Spleen (tissue), 7 donors: ENCODE data around the gene NOTUM.

Source experiments
- POLR2A ChIP-seq, 3 donors: fragments of 450-650 bp; IDR thresholded peaks; one replicate each; pipeline ENCODE4 v1.5.1; 2017; ENCODE audit warnings: antibody characterized with exemption in 3 of 3, mild to moderate bottlenecking in 1 of 3
- POLR2AphosphoS5 ChIP-seq, 3 donors: sonication (generic); formaldehyde crosslinking; IDR thresholded peaks; one replicate each; pipeline ENCODE4 v1.5.1; 2017; ENCODE audit warnings: antibody characterized with exemption in 3 of 3
- TF ChIP-seq, protein P1 (sequence below), 11 experiments: fragments of 200-600 bp in 7 of 11; fragments of 450-650 bp in 4 of 11; sonication (generic) in 4 of 11; IDR thresholded peaks in 8 of 11; conservative IDR thresholded peaks in 3 of 11; 1 replicate in 7 of 11; 2 replicates in 4 of 11; pipeline versions ENCODE4 v1.4.0 to v1.8.0; 2016 to 2021; ENCODE audit warnings: antibody characterized with exemption in 11 of 11, inconsistent platforms in 4 of 11, mild to moderate bottlenecking in 1 of 11
- donor health status: DM: no; HTN: no; CAD: no; lungs with moderate emphysema.
- donor health status: DM: no; HTN: no; CAD: no.
- donor health status: DM: no; HTN: no; CAD: no.

DNA sequence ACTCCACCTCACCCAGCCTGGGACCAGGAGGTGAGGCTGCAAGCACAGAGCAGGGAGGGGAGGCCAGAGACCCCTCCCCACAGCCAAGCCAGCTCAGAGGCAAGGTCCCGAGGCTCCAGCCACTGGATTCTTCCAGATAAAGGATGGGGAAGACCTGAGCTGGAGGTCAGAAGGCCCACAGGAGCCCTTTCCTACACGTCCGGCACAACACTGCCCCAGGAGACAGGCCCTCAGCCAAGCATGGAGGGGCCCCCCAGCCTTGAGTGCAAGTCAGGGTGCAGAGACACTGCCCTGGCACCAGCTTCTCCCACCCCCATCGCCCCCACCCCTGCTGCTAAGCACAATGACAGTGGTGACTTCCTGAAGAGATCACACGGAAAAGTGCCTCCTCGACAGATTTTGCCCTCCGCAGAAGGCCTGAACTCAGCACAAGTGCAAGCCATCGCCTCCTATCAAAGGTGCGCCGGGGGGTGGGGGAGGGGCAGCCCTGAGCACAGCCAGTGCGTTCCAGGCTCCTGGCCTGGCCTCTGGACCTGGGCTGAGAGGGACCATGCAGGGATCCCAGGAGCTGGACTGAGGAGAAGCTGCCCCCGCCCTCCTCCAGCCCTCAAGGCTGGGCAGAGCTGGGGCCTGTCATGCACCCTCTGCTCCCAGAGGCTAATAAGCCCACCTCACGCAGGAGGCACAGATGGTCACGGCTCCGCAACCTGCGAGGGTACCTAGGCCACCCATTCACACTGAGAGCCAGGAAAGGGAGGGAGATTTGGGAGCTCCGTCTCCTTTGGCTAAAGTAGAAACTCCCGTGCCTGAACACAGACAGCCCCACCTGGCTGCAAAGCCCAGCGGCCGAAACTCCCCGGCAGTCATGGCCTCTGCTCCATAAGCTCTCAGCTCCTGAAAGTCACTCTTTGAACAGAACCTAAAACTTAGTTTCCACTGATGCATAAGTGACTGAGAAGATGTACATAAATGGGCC lies 36.1 kb downstream of the NOTUM start:
- TF ChIP-seq, protein P1, sequence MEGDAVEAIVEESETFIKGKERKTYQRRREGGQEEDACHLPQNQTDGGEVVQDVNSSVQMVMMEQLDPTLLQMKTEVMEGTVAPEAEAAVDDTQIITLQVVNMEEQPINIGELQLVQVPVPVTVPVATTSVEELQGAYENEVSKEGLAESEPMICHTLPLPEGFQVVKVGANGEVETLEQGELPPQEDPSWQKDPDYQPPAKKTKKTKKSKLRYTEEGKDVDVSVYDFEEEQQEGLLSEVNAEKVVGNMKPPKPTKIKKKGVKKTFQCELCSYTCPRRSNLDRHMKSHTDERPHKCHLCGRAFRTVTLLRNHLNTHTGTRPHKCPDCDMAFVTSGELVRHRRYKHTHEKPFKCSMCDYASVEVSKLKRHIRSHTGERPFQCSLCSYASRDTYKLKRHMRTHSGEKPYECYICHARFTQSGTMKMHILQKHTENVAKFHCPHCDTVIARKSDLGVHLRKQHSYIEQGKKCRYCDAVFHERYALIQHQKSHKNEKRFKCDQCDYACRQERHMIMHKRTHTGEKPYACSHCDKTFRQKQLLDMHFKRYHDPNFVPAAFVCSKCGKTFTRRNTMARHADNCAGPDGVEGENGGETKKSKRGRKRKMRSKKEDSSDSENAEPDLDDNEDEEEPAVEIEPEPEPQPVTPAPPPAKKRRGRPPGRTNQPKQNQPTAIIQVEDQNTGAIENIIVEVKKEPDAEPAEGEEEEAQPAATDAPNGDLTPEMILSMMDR (IDR thresholded peaks at IDR 0.05 in 8 of 11, conservative IDR thresholded peaks at IDR 0.05 in 3 of 11) = no peak
- TF ChIP-seq POLR2A (IDR thresholded peaks at IDR 0.05) (no peak), POLR2AphosphoS5 (IDR thresholded peaks at IDR 0.05) (peak in 1 of 3 donors; percentile 45)
